ENCODE results near the gene TPPP3.
"Not testable (repeated sequence)": the region's sequence is repeated elsewhere in the genome, so short reads cannot be mapped to it uniquely, and the experiment has no call there.

TPPP3 gene

GRCh38 chr16:67425580-67425979 lies 32.3 kb upstream of the TPPP3 start:
- DNase-seq: no peak

- DNase-seq: no peak
These were observed 31.8 kb upstream of the TPPP3 start for GRCh38 chr16:67425061-67425460.

GRCh38 chr16:67424261-67424615 lies 30.9 kb upstream of the TPPP3 start:
- DNase-seq: no peak

- no peak for DNase-seq
These were observed 30.4 kb upstream of the TPPP3 start for GRCh38 chr16:67423611-67424260.

GRCh38 chr16:67423015-67423414 lies 29.7 kb upstream of the TPPP3 start:
- DNase-seq: no peak

GRCh38 chr16:67421030-67421429 lies 27.7 kb upstream of the TPPP3 start:
- DNase-seq: no peak

- no peak for DNase-seq
These were observed 26.6 kb upstream of the TPPP3 start for GRCh38 chr16:67419931-67420330.

GRCh38 chr16:67419502-67419901 lies 26.2 kb upstream of the TPPP3 start:
- no peak for DNase-seq

- no peak for DNase-seq
These were observed 24.2 kb upstream of the TPPP3 start for GRCh38 chr16:67417333-67418061.

- peak in 1 of 4 experiments; percentile 26 for DNase-seq
These were observed 22.8 kb upstream of the TPPP3 start, which contains the start of gene ZDHHC1 for GRCh38 chr16:67415872-67416793. TSS of gene ZDHHC1 (minus strand) at chr16:67416477. CDS start at chr16:67407775, 8,702 bp downstream.

GRCh38 chr16:67415421-67415820 lies 22.1 kb upstream of the TPPP3 start:
- not testable (repeated sequence) for DNase-seq

- no peak for DNase-seq
These were observed 20.9 kb upstream of the TPPP3 start for GRCh38 chr16:67413978-67414911.

- DNase-seq: no peak
These were observed 19.0 kb upstream of the TPPP3 start for GRCh38 chr16:67412294-67412693.

GRCh38 chr16:67411339-67411738 lies 18.0 kb upstream of the TPPP3 start:
- no peak for DNase-seq

- DNase-seq: no peak
These were observed 16.3 kb upstream of the TPPP3 start for GRCh38 chr16:67409631-67410030.

- DNase-seq: no peak
These were observed 14.6 kb upstream of the TPPP3 start for GRCh38 chr16:67407788-67408452.

- no peak for DNase-seq
These were observed 14.0 kb upstream of the TPPP3 start for GRCh38 chr16:67407176-67407787.

GRCh38 chr16:67406111-67406971 lies 13.0 kb upstream of the TPPP3 start:
- no peak for DNase-seq

- DNase-seq: no peak
These were observed 12.0 kb upstream of the TPPP3 start for GRCh38 chr16:67405336-67405735.

- no peak for DNase-seq
These were observed 11.5 kb upstream of the TPPP3 start for GRCh38 chr16:67404740-67405226.
